ENCODE measurements around the gene SLC22A16. TPM values are rescaled to one million over a fixed set of nuclear protein-coding genes. Genes with fewer than 3 reads are reported as not detected.

Gene SLC22A16
- total and polyA plus RNA-seq, 2 of the 8 experiments (the other 6 are each of a cell fraction or from before 2014, with no cell fraction given): not detected

GRCh38 chr6:110414669-110415068, 61.7 kb downstream of the SLC22A16 start:
- Histone ChIP-seq H2AFZ (ENCODE audit: low read length) (no peak overlapping the region), H3K4me2 (ENCODE audit: insufficient read depth in 1 of 2, low read depth in 2 of 2, low read length in 2 of 2) (no peak overlapping the region), H3K14ac (ENCODE audit: insufficient read length) (no peak overlapping the region), H3K23ac (ENCODE audit: insufficient read length) (no peak overlapping the region), H2BK20ac (ENCODE audit: low read length) (no peak overlapping the region), H3K23me2 (ENCODE audit: low read depth, low read length) (no peaks in the 10 kb centered on the region), H3K27me3 (replicated peaks in 1 of 4; ENCODE audit: control insufficient read depth in 3 of 4, extremely low read depth in 1 of 4, insufficient read depth in 3 of 4, low read length in 3 of 4) (no peaks in the 10 kb centered on the region; a peak in 1 of 7 replicates), H3K56ac (replicated peaks; ENCODE audit: insufficient read length, low read depth, low read length) (no peak overlapping the region), H3K27ac (ENCODE audit: low read depth, low read length) (no peak overlapping the region), H4K5ac (ENCODE audit: insufficient read length, low read depth, low read length) (no peak overlapping the region), H3K79me1 (ENCODE audit: low read depth, low read length) (no peaks in the 10 kb centered on the region), H3K79me2 (ENCODE audit: control insufficient read depth in 1 of 2, insufficient read depth in 2 of 2, low read length in 2 of 2) (no peaks in the 10 kb centered on the region), H3K36me3 (ENCODE audit: control insufficient read depth in 2 of 4, insufficient read depth in 4 of 4, low read length in 3 of 4) (no peaks in the 10 kb centered on the region), H2AK5ac (ENCODE audit: low read depth, low read length) (no peak overlapping the region), H2BK12ac (ENCODE audit: low read depth, low read length) (no peak overlapping the region), H3K18ac (ENCODE audit: extremely low read depth, low read length) (no peak overlapping the region), H4K8ac (ENCODE audit: extremely low read depth, insufficient read depth, low read length) (no peak overlapping the region), H2BK15ac (ENCODE audit: low read length) (no peak overlapping the region), H2BK120ac (replicated peaks; ENCODE audit: low read depth, low read length) (no peak overlapping the region), H3K4me1 (replicated peaks in 1 of 4; ENCODE audit: control insufficient read depth in 3 of 4, insufficient read depth in 4 of 4, low read length in 3 of 4) (no peaks in the 10 kb centered on the region), H4K91ac (replicated peaks; ENCODE audit: insufficient read length, low read length) (no peak overlapping the region), H3K9me3 (ENCODE audit: insufficient read depth in 2 of 2, low read depth in 1 of 2, low read length in 1 of 2) (peaks cover 3 to 9% of the 10 kb centered on the region in 2 experiments; a peak in 2 of 4 replicates), H2BK5ac (ENCODE audit: low read depth, low read length) (no peak overlapping the region), H4K20me1 (replicated peaks in 1 of 2; ENCODE audit: control insufficient read depth in 1 of 2, insufficient read depth in 2 of 2, low read length in 2 of 2) (no peaks in the 10 kb centered on the region), H3K4ac (replicated peaks; ENCODE audit: insufficient read length, low read depth, low read length) (no peak overlapping the region), H3K9ac (replicated peaks in 1 of 4; ENCODE audit: extremely low read depth in 1 of 4, low read depth in 3 of 4, low read length in 3 of 4) (no peak overlapping the region), H3K4me3 (ENCODE audit: extremely low read depth in 1 of 4, insufficient read depth in 2 of 4, low read depth in 3 of 4, low read length in 4 of 4) (no peak overlapping the region)
- FAIRE-seq (no peak), DNase-seq (ENCODE audit: low read depth in 1 of 2, low spot score in 2 of 2) (no peak)
- 91% methylated on average over 4 of the region's 4 CpGs; no CpG with 5 or more reads in 1 of the 2 experiments for WGBS, 2 experiments (ENCODE audit: extremely low coverage in 1 of 2, insufficient coverage in 1 of 2, insufficient read length in 1 of 2, insufficient replicate concordance in 2 of 2, low coverage in 1 of 2, low lambda C conversion rate in 2 of 2, missing lambda C conversion rate in 1 of 2)
- CTCF ChIA-PET (ENCODE audit: partially characterized antibody): no interaction called here
- POLR2A ChIA-PET (ENCODE audit: partially characterized antibody): no interaction called here
- TF ChIP-seq E2F6 (IDR thresholded peaks at IDR 0.05): no peak
- TF ChIP-seq BACH1 (IDR thresholded peaks at IDR 0.05; ENCODE audit: low read length): no peak
- TF ChIP-seq TAF1 (IDR thresholded peaks at IDR 0.05; ENCODE audit: low read depth, low read length): no peak
- TF ChIP-seq GTF2F1 (IDR thresholded peaks at IDR 0.05; ENCODE audit: borderline replicate concordance, low read depth, low read length): no peak
- no peak for TF ChIP-seq TBP (IDR thresholded peaks at IDR 0.05; ENCODE audit: low read depth, low read length)
- TF ChIP-seq CTBP2 (IDR thresholded peaks at IDR 0.05; ENCODE audit: borderline replicate concordance, insufficient read depth, insufficient read length, low read length): no peak
- TF ChIP-seq RAD21 (IDR thresholded peaks at IDR 0.05 in 1 of 2, conservative IDR thresholded peaks at IDR 0.05 in 1 of 2; ENCODE audit: low read depth in 2 of 2, low read length in 2 of 2): no peak
- TF ChIP-seq GABPA (IDR thresholded peaks at IDR 0.05; ENCODE audit: borderline replicate concordance, insufficient read depth, low read length): no peak
- TF ChIP-seq RBBP5 (IDR thresholded peaks at IDR 0.05; ENCODE audit: borderline replicate concordance, low read depth, low read length): no peak
- no peak for TF ChIP-seq POLR2A (IDR thresholded peaks at IDR 0.05; ENCODE audit: control extremely low read depth in 1 of 2, low read depth in 2 of 2, low read length in 2 of 2)
- no peak for TF ChIP-seq CBX5 (IDR thresholded peaks at IDR 0.05; ENCODE audit: low read depth, low read length)
- no peak for TF ChIP-seq ATF3 (IDR thresholded peaks at IDR 0.05; ENCODE audit: insufficient read depth, low read depth, low read length)
- no peak for TF ChIP-seq BRCA1 (IDR thresholded peaks at IDR 0.05; ENCODE audit: low read depth, low read length)
